ENCODE data around the gene HMGA1. TPM values are rescaled to one million over a fixed set of nuclear protein-coding genes. Genes with fewer than 3 reads are reported as not detected.
A peak's percentile ranks its signal among the peaks of the same experiment; 100 is the strongest.

Gene HMGA1
- total RNA-seq, 2 donors from 2014 or later: 454 to 573 TPM

GRCh38 chr6:34229877-34230276, 6.8 kb upstream of the HMGA1 start:
- ATAC-seq (replicated peaks in 1 of 2) (no peak), DNase-seq (no peak)
- no peak overlapping the region for H3K4me3 Mint-ChIP-seq
- no peaks in the 10 kb centered on the region for H3K36me3 Mint-ChIP-seq (ENCODE audit: insufficient read depth in 2 of 2)
- peaks cover 59% of the 10 kb centered on the region for H3K4me1 Mint-ChIP-seq (ENCODE audit: low read depth)
- no peaks in the 10 kb centered on the region for H3K27me3 Mint-ChIP-seq (ENCODE audit: low read depth)
- H3K27ac Mint-ChIP-seq: no peak overlapping the region
- no peaks in the 10 kb centered on the region for H3K9me3 Mint-ChIP-seq

GRCh38 chr6:34230653-34231371, 5.9 kb upstream of the HMGA1 start:
- no peaks in the 10 kb centered on the region for H3K27me3 Mint-ChIP-seq (ENCODE audit: low read depth)
- no peak overlapping the region for H3K4me3 Mint-ChIP-seq
- ATAC-seq (replicated peaks in 1 of 2): no peak
- H3K36me3 Mint-ChIP-seq (ENCODE audit: insufficient read depth in 2 of 2): no peaks in the 10 kb centered on the region
- no peak for DNase-seq
- no peaks in the 10 kb centered on the region for H3K9me3 Mint-ChIP-seq
- H3K27ac Mint-ChIP-seq: no peak overlapping the region
- H3K4me1 Mint-ChIP-seq (ENCODE audit: low read depth): peaks cover 57% of the 10 kb centered on the region

GRCh38 chr6:34231566-34232336, 4.9 kb upstream of the HMGA1 start:
- H3K27ac Mint-ChIP-seq: no peak overlapping the region
- no peak overlapping the region for H3K4me3 Mint-ChIP-seq
- H3K27me3 Mint-ChIP-seq (ENCODE audit: low read depth): no peaks in the 10 kb centered on the region
- peaks cover 56% of the 10 kb centered on the region for H3K4me1 Mint-ChIP-seq (ENCODE audit: low read depth)
- H3K36me3 Mint-ChIP-seq (ENCODE audit: insufficient read depth in 2 of 2): no peaks in the 10 kb centered on the region
- ATAC-seq (replicated peaks in 1 of 2): no peak
- DNase-seq: no peak
- H3K9me3 Mint-ChIP-seq: no peaks in the 10 kb centered on the region

- no peaks in the 10 kb centered on the region for H3K9me3 Mint-ChIP-seq
- peaks cover 44% of the 10 kb centered on the region for H3K4me1 Mint-ChIP-seq (ENCODE audit: low read depth)
- H3K36me3 Mint-ChIP-seq (ENCODE audit: insufficient read depth in 2 of 2): peaks cover 0 to 1% of the 10 kb centered on the region in 2 donors
- ATAC-seq (replicated peaks in 1 of 2) (no peak), DNase-seq (no peak)
- H3K4me3 Mint-ChIP-seq: no peak overlapping the region
- H3K27ac Mint-ChIP-seq: peak overlapping the region; percentile 16
- no peaks in the 10 kb centered on the region for H3K27me3 Mint-ChIP-seq (ENCODE audit: low read depth)
Observed at GRCh38 chr6:34232901-34233300, 3.8 kb upstream of the HMGA1 start.

- no peaks in the 10 kb centered on the region for H3K27me3 Mint-ChIP-seq (ENCODE audit: low read depth)
- H3K27ac Mint-ChIP-seq: peak overlapping the region; percentile 85
- peaks cover 42% of the 10 kb centered on the region for H3K4me1 Mint-ChIP-seq (ENCODE audit: low read depth)
- DNase-seq (no peak), ATAC-seq (replicated peaks in 1 of 2) (no peak)
- peaks cover 0 to 2% of the 10 kb centered on the region in 2 donors for H3K36me3 Mint-ChIP-seq (ENCODE audit: insufficient read depth in 2 of 2)
- no peaks in the 10 kb centered on the region for H3K9me3 Mint-ChIP-seq
- H3K4me3 Mint-ChIP-seq: peak overlapping the region in 1 of 2 donors; percentile 68
Observed at GRCh38 chr6:34233867-34234266, 2.8 kb upstream of the HMGA1 start.

GRCh38 chr6:34234667-34235306, 1.9 kb upstream of the HMGA1 start:
- Mint-ChIP-seq H3K36me3 (ENCODE audit: insufficient read depth in 2 of 2) (peaks cover 0 to 7% of the 10 kb centered on the region in 2 donors), H3K27me3 (ENCODE audit: low read depth) (no peaks in the 10 kb centered on the region), H3K4me3 (peak overlapping the region; percentile 20 to 68), H3K4me1 (ENCODE audit: low read depth) (peaks cover 42% of the 10 kb centered on the region), H3K27ac (peak overlapping the region; percentile 85), H3K9me3 (no peaks in the 10 kb centered on the region)
- DNase-seq: no peak
- ATAC-seq (replicated peaks in 1 of 2): no peak

GRCh38 chr6:34235307-34236130, 1.2 kb upstream of the HMGA1 start:
- Mint-ChIP-seq H3K27ac (peak overlapping the region; percentile 91), H3K36me3 (ENCODE audit: insufficient read depth in 2 of 2) (peaks cover 0 to 8% of the 10 kb centered on the region in 2 donors), H3K9me3 (no peaks in the 10 kb centered on the region), H3K4me1 (ENCODE audit: low read depth) (peaks cover 42% of the 10 kb centered on the region), H3K4me3 (peak overlapping the region; percentile 90 to 96), H3K27me3 (ENCODE audit: low read depth) (no peaks in the 10 kb centered on the region)
- DNase-seq (peak; percentile 67 to 74), ATAC-seq (replicated peaks in 1 of 2) (peak; percentile 58 to 64)

GRCh38 chr6:34236131-34236442, 586 bp upstream of the HMGA1 start:
- Mint-ChIP-seq H3K4me3 (peak overlapping the region; percentile 90 to 96), H3K36me3 (ENCODE audit: insufficient read depth in 2 of 2) (peaks cover 0 to 10% of the 10 kb centered on the region in 2 donors), H3K9me3 (no peaks in the 10 kb centered on the region), H3K27me3 (ENCODE audit: low read depth) (no peaks in the 10 kb centered on the region), H3K4me1 (ENCODE audit: low read depth) (peaks cover 45% of the 10 kb centered on the region), H3K27ac (peak overlapping the region; percentile 91)
- DNase-seq: peak in 1 of 2 donors; percentile 42
- ATAC-seq (replicated peaks in 1 of 2): peak; percentile 10 to 22

- Mint-ChIP-seq H3K9me3 (no peaks in the 10 kb centered on the region), H3K4me3 (peak overlapping the region in 1 of 2 donors; percentile 90), H3K36me3 (ENCODE audit: insufficient read depth in 2 of 2) (peaks cover 0 to 14% of the 10 kb centered on the region in 2 donors), H3K27ac (no peak overlapping the region), H3K27me3 (ENCODE audit: low read depth) (no peaks in the 10 kb centered on the region), H3K4me1 (ENCODE audit: low read depth) (peaks cover 57% of the 10 kb centered on the region)
- peak in 1 of 2 donors; percentile 37 for DNase-seq
- ATAC-seq (replicated peaks in 1 of 2): peak; percentile 5 to 6
Observed at GRCh38 chr6:34237316-34237721, 646 bp downstream of the HMGA1 start.

GRCh38 chr6:34237722-34238584, 1.3 kb downstream of the HMGA1 start:
- Mint-ChIP-seq H3K4me1 (ENCODE audit: low read depth) (peaks cover 64% of the 10 kb centered on the region), H3K9me3 (no peaks in the 10 kb centered on the region), H3K36me3 (ENCODE audit: insufficient read depth in 2 of 2) (peaks cover 0 to 19% of the 10 kb centered on the region in 2 donors), H3K27me3 (ENCODE audit: low read depth) (no peaks in the 10 kb centered on the region), H3K4me3 (peak overlapping the region; percentile 91 to 93), H3K27ac (peak overlapping the region; percentile 96)
- DNase-seq (peak; percentile 83 to 85), ATAC-seq (replicated peaks in 1 of 2) (peak; percentile 26 to 28)

- H3K9me3 Mint-ChIP-seq: no peaks in the 10 kb centered on the region
- no peak for ATAC-seq (replicated peaks in 1 of 2)
- peak overlapping the region; percentile 83 for H3K27ac Mint-ChIP-seq
- no peaks in the 10 kb centered on the region for H3K27me3 Mint-ChIP-seq (ENCODE audit: low read depth)
- H3K4me3 Mint-ChIP-seq: peak overlapping the region; percentile 86 to 91
- peaks cover 0 to 23% of the 10 kb centered on the region in 2 donors for H3K36me3 Mint-ChIP-seq (ENCODE audit: insufficient read depth in 2 of 2)
- no peak for DNase-seq
- peaks cover 72% of the 10 kb centered on the region for H3K4me1 Mint-ChIP-seq (ENCODE audit: low read depth)
Observed at GRCh38 chr6:34238585-34239499, 2.2 kb downstream of the HMGA1 start.

Measured in activated T-cell treated with anti-CD3 and anti-CD28 coated beads, Interleukin-2, amount 50 U/mL, for 72 hours (primary cell).